HT1080 (cell line): ENCODE results near the gene RFTN2. TPM values are rescaled to one million over a fixed set of nuclear protein-coding genes. Genes with fewer than 3 reads are reported as not detected.
"Not testable (repeated sequence)": the region's sequence is repeated elsewhere in the genome, so short reads cannot be mapped to it uniquely, and the experiment has no call there.

Experiments used
- DNase-seq: peaks from one replicate; pipeline ENCODE4 v3.0.0-alpha.2; 2015; ENCODE audit warnings: low read depth
- total RNA-seq: library from RNA; depleted of rRNA; stranded (reverse); fragments of >200 nt; shearing (Covaris generic); gene quantifications from 2 replicates; pipeline ENCODE4 v1.2.3, GENCODE V29; 2014

RFTN2 gene
- total RNA-seq, 1 experiment from 2014 or later: not detected

- no peak for DNase-seq
These were observed 69.2 kb downstream of the RFTN2 start for GRCh38 chr2:197606180-197606579.

DNA sequence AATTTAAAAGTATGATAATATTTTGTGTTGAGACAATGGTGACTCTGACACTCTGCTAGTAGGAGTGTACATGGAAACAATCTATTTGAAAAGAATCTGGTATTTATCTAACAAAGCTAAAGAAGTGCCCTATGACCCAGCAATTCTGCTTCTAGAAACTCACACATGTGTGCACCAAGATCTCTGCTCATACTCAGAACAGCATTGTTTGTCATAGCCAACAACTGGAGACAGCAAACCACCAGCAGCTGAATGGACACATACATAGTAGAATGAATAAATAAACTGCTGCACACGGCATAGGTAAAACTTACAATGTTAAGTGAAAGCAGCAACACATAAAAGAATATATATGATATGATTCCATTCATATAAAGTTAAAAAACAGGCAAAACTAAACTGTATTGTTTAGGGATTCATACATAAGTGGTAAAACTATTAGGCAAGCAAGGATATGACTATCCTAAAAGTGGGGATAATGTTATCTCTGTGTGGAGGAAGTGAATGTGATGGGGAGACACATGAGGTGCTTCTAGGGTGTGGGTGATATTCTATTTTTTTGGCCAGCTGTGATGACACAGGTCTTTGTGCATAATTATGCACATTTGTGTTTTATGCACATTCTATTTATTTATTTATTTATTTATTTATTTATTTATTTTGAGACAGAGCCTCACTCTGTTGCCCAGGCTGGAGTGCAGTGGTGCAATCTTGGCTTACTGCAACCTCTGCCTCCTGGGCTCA is 71.1 kb downstream of the RFTN2 start:
- DNase-seq: no peak

DNA sequence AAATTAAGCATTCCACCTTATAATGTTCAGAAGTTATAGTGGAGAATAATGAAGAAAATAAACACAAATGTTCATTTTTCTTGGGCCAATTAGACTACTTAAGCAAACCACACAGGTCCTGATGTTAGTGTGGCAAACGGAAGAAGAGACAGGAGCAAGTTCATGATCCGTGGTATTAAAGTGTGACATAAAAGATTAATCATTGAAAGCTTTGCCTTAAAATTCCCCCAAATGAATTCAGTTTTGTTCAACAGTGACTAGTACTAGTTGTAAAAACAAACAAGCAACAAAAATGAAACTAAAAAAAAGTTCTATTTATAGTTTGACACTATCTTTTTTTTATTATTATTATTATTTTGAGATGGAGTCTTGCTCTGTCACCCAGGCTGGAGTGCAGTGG is 73.7 kb downstream of the RFTN2 start:
- no peak for DNase-seq

DNA sequence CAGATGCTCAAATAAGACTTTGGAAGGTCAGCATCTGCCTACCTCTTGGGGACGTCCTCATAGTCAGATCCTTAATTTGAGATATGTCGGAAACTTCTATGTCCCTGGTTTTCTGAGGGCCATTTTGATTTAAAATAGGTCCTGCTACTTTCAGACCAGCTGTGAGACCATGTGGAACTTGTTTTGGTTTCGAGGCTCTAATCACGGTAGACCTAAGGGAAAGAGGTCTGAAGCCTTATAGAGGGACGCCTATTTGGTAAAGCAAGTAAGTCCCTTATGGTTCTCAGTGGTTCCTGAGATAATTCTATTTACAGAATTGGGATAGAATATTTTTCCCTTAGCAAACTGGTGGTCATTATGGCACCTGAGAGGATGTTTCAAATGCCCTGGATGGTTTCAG is 75.1 kb downstream of the RFTN2 start:
- no peak for DNase-seq

DNA sequence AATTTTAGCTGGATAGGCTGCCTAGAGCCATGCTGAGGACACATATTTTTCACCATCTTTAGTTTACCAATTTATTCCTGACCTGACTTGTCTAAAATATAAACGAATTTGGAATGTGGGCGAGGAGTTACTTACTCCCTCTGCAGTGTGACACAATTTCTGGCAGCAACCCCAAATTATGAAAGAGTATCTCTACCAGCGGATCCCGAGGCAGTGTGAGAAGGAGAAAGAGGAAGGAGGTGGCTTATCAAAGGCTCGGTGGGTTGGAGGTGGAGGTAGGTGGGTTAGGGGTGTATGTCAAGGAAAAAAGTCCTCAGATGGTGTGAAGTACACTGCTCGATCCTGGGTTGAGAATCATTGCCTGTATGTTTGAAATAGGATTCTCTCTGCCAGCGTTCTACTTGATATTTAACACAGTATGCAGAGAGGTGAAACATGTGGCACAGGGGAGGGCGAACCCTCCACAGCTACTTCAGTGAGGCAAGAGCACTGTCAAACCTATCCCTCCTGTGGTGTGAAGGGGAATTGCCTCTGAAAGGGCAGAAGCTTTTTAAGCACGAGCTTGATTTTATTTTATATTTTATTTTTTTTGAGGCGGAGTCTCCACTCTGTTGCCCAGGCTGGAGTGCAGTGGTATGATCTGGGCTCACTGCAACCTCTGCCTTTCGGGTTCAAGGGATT is 76.0 kb downstream of the RFTN2 start:
- peak; percentile 41 for DNase-seq

- DNase-seq: no peak
These were observed 76.9 kb downstream of the RFTN2 start for GRCh38 chr2:197598450-197598849.

DNA sequence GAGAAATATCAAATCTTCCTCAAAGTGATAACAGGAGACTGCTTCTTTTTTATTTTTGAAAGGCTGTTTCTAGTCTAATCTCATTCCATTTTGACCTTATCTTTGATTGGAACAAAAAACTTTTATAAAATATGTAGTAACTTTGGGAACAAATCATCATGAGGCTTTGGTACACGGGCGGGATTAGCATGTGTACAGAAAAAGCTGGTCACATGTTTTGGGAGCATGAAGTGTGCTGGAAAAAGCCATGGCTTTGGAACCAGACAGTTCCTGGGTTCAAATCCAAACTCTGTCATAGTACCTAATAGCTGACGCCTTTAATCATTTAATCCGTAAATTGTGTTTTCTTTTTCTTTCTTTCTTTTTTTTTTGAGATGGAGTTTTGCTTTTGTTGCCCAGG is 78.2 kb downstream of the RFTN2 start:
- DNase-seq: no peak

DNA sequence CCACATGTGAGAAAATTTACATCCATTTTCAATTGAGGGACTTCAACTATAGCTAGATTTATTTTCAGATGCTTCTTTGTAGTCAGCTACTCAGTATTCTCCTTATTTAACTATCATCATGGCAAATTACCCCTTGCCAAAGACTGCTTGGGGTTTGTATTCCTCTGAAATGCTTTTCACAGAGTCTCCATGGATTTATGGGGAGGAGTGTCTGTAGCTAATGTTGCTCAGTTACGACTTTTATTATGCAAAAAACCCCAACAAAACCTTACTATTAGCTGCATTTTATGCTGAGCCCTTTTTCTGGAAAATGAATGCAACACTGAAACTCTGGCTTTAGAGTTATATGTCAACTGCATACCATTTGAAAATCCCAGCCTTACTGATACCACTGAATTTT is 78.6 kb downstream of the RFTN2 start:
- no peak for DNase-seq

- DNase-seq: no peak
These were observed 83.9 kb downstream of the RFTN2 start for GRCh38 chr2:197591339-197592072.

DNA sequence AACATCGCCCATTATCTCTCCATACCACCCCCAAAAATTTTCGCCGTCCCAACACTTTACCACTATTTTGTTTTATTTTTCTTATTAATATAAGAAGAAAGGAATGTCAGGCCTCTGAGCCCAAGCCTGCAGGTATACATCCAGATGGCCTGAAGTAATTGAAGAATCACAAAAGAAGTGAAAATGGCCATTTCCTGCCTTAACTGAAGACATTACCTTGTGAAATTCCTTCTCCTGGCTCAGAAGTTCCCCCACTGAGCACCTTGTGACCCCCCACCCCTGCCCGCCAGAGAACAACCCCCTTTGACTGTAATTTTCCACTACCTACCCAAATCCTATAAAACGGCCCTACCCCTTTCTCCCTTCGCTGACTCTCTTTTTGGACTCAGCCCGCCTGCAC is 88.1 kb downstream of the RFTN2 start:
- not testable (repeated sequence) for DNase-seq

DNA sequence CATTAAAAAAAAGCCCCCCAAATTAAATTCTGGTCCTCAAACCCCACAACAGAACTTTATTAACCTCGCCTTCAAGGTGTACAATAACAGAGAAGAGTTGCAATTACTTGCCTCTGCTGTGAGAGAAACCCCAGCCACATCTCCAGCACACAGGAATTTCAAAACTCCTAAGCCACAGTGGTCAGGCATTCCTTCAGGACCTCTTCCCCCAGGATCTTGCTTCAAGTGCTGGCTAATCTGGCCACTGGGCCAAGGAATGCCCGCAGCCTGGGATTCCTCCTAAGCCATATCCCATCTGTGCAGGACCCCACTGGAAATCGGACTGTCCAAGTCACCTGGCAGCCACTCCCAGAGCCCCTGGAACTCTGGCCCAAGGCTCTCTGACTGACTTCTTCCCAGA is 95.2 kb downstream of the RFTN2 start:
- not testable (repeated sequence) for DNase-seq

- not testable (repeated sequence) for DNase-seq
These were observed 97.1 kb downstream of the RFTN2 start for GRCh38 chr2:197578294-197578693.

DNA sequence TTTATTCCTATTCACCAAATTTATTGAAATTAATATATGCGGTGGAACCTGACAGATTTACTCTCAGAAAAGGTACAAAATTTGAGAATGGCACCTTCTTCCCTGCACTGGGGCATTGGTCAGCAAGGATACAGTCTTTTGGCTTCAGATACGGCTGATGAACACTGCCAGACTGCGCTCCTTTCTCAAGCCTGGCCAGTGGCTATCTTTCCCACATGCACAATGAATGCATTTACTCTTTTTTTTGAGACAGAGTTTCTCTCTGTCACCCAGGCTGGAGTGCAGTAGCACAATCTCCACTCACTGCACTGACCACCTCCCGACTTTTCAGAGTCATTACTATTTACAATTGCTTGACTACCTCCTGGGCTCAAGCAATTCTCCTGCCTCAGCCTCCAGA is 97.9 kb downstream of the RFTN2 start:
- DNase-seq: no peak

GRCh38 chr2:197576631-197577030 is 98.8 kb downstream of the RFTN2 start:
- no peak for DNase-seq

DNA sequence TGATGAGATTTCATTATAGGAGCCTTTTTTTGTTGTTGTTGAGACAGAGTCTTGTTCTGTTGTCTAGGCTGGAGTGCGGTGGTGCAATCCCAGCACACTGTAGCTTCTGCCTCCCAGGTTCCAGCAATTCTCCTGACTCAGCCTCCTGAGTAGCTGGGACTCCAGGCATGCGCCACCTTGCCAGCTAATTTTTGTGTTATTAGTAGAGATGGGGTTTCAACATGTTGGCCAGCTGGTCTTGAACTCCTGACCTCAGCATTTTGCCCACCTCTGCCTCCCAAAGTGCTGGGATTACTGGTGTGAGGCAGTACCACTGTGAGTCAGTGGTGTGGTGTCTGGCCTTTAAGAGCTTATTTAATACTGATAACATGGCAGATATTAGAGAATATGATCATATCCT is 99.4 kb downstream of the RFTN2 start:
- DNase-seq: no peak

DNA sequence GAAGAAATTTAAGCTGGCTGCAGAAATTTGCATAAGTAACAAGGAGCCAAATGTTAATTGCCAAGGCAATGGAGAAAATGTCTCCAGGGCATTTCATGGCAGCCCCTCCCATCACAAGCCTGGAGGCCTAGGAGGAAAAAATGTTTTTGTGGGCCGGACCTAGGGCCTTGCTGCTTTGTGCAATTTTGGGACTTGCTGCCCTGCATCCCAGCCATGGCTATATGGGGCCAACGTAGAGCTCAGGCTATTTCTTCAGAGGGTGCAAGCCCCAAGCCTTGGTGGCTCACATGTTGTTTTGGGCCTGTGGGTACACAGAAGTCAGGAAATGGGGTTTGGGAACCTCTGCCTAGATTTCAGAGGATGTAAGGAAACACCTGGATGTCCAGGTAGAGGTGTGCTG is 101.8 kb downstream of the RFTN2 start:
- no peak for DNase-seq

- peak; percentile 27 for DNase-seq
These were observed 103.6 kb downstream of the RFTN2 start for GRCh38 chr2:197571627-197572271.

DNA sequence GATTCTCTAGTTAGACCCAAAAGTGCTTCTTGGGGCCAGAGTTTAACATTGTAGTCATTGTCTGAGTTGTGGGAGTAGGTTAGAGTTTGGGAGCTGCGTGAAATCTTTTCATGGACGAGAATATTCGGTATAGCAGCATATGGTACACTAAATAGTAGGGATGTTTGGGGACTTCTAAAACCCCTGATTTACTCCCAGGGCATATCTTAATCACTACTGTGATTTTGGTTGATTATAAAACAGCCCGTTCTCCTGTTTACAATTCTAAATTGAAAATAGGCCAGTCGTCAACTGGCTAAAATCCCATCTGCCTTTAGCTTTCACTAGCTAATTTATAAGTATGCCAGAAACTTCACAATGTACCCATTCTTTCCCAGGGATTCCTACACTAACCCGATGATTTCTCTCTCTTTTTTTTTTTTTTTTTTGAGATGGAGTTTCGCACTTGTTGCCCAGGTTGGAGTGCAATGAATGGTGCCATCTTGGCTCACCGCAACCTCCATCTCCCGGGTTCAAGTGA is 115.2 kb downstream of the RFTN2 start:
- no peak for DNase-seq

DNA sequence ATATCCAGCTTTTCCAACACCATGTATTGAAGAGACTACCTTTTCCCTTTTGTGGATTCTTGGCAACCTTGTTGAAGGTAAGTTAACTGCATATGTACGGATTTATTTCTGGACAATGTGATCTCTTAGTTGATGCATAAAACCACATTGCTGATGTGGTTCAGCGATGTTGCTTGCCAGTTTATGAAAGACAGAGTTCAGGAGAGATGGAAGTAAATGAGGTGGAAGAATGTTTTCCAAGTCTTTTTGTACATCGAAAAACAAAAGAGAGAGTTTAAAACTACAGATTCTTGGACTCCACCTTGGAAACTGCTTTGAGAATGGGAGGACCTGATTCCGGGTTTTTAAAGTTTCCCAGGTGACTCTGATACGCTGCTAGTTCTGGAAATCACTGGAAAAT is 115.7 kb downstream of the RFTN2 start:
- DNase-seq: no peak

DNA sequence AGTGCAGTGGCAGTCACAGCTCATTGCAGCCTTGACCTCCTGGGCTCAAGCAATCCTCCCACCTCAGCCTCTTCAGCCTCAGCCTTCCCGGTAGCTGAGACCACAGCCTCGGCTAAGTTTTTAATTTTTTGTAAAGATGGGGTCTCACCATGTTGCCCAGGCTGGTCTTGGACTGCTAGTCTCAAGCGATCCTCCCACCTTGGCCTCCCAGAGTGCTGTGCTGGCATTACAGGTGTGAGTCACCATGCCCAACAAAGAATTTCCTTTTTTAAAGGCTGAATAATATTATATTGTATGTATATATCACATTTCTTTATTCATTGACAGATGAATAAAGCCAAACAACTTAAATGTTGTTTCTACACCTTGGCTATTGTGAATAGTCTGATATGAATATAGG is 117.0 kb downstream of the RFTN2 start:
- DNase-seq: no peak

- no peak for DNase-seq
These were observed 118.9 kb downstream of the RFTN2 start for GRCh38 chr2:197556456-197556855.

GRCh38 chr2:197555467-197555866 is 119.9 kb downstream of the RFTN2 start:
- DNase-seq: no peak
